Fibroblast of lung (primary cell): Measurements from ENCODE around the gene TMEM125. TPM values are rescaled to one million over a fixed set of nuclear protein-coding genes. Genes with fewer than 3 reads are reported as not detected.

Source experiments
- DNase-seq, 2 donors: peaks; one replicate each; pipeline versions ENCODE4 v3.0.0 to v3.0.0-alpha.2; 2010; ENCODE audit warnings: low read depth in 2 of 2
- H2AFZ ChIP-seq: 2 replicates; pipeline ENCODE4 v1.5.1; 2012; ENCODE audit warnings: low read length, control low read depth, inconsistent platforms
- H3K27ac ChIP-seq: 2 replicates; pipeline ENCODE4 v1.5.1; 2011; ENCODE audit warnings: low read length, control low read depth; ENCODE audit not compliant: insufficient read depth
- H3K27me3 ChIP-seq: 2 replicates; pipeline ENCODE4 v1.5.1; 2011; ENCODE audit warnings: mild to moderate bottlenecking, low read length; ENCODE audit not compliant: control insufficient read depth, insufficient read depth
- H3K36me3 ChIP-seq: 2 replicates; pipeline ENCODE4 v1.5.1; 2011; ENCODE audit warnings: low read length; ENCODE audit not compliant: control insufficient read depth, insufficient read depth
- H3K4me1 ChIP-seq: 2 replicates; pipeline ENCODE4 v1.5.1; 2011; ENCODE audit warnings: low read length; ENCODE audit not compliant: control insufficient read depth, insufficient read depth; ENCODE audit errors: extremely low read depth
- H3K4me2 ChIP-seq: 2 replicates; pipeline ENCODE4 v1.5.1; 2011; ENCODE audit warnings: low read length, control low read depth; ENCODE audit not compliant: insufficient read depth; ENCODE audit errors: extremely low read depth
- H3K4me3 ChIP-seq, 4 experiments: fragments of 200-600 bp in 1 of 4; sonication (generic) in 1 of 4; replicated peaks in 1 of 4; 2 replicates each; pipeline ENCODE4 v1.5.1; 2011 to 2016; ENCODE audit warnings: low read length in 4 of 4, low read depth in 3 of 4, mild to moderate bottlenecking in 3 of 4, control low read depth in 2 of 4, inconsistent platforms in 1 of 4, mixed read lengths in 1 of 4; ENCODE audit not compliant: insufficient read depth in 1 of 4; ENCODE audit errors: control extremely low read depth in 1 of 4
- H3K79me2 ChIP-seq: 2 replicates; pipeline ENCODE4 v1.5.1; 2012; ENCODE audit warnings: mild to moderate bottlenecking, low read length, inconsistent platforms; ENCODE audit not compliant: control insufficient read depth, insufficient read depth
- H3K9ac ChIP-seq: 2 replicates; pipeline ENCODE4 v1.5.1; 2011; ENCODE audit warnings: mild to moderate bottlenecking, low read length, control low read depth; ENCODE audit not compliant: insufficient read depth
- H3K9me3 ChIP-seq: 2 replicates; pipeline ENCODE4 v1.5.1; 2012; ENCODE audit warnings: low read depth, low read length; ENCODE audit not compliant: control insufficient read depth, insufficient read depth
- H4K20me1 ChIP-seq: 2 replicates; pipeline ENCODE4 v1.5.1; 2011; ENCODE audit warnings: low read length; ENCODE audit not compliant: control insufficient read depth, insufficient read depth; ENCODE audit errors: extremely low read depth
- CTCF ChIP-seq, 2 donors: IDR thresholded peaks in 1 of 2; conservative IDR thresholded peaks in 1 of 2; 1 replicate in 1 of 2; 2 replicates in 1 of 2; pipeline ENCODE4 v1.5.1; 2011 to 2012; ENCODE audit warnings: low read length in 2 of 2, control low read depth in 1 of 2, inconsistent platforms in 1 of 2, low read depth in 1 of 2, mild to moderate bottlenecking in 1 of 2
- EZH2 ChIP-seq: IDR thresholded peaks from 2 replicates; pipeline ENCODE4 v1.5.1; 2012; ENCODE audit warnings: low read length, control low read depth, mild to moderate bottlenecking; ENCODE audit errors: missing control alignments
- polyA plus RNA-seq, 2 donors: library from polyadenylated mRNA; depleted of rRNA in 1 of 2; stranded (reverse) in 1 of 2; unstranded in 1 of 2; fragments of >200 nt; gene quantifications; 2 replicates each; pipeline ENCODE4 v1.2.1, GENCODE V29; 2011 to 2012; ENCODE audit warnings: missing spikeins in 1 of 2
- total RNA-seq: library from RNA; depleted of rRNA; stranded (reverse); fragments of >200 nt; gene quantifications from 2 replicates; pipeline ENCODE4 v1.2.1, GENCODE V29; 2014

The TMEM125 gene
- total and polyA plus RNA-seq, 2 donors (not counting 1 experiment from before 2014, with no cell fraction given) = 0.03 TPM; not detected in 1

- no peak for TF ChIP-seq CTCF (conservative IDR thresholded peaks at IDR 0.05 in 1 of 2, IDR thresholded peaks at IDR 0.05 in 1 of 2; ENCODE audit: low read depth in 1 of 2, low read length in 2 of 2)
- H3K36me3 ChIP-seq = no peaks in the 10 kb centered on the region
- no peaks in the 10 kb centered on the region for H3K79me2 ChIP-seq
- no peaks in the 10 kb centered on the region for H3K9me3 ChIP-seq
- H3K4me1 ChIP-seq = no peaks in the 10 kb centered on the region
- H4K20me1 ChIP-seq = no peaks in the 10 kb centered on the region
- no peak for DNase-seq
- H3K4me2 ChIP-seq = no peak overlapping the region
- H3K9ac ChIP-seq = no peak overlapping the region
- no peak overlapping the region for H3K4me3 ChIP-seq
- H3K27me3 ChIP-seq = peaks cover 8% of the 10 kb centered on the region
- H2AFZ ChIP-seq = no peak overlapping the region
- no peak overlapping the region for H3K27ac ChIP-seq
Measured at GRCh38 chr1:43250351-43250761, 19.4 kb upstream of the TMEM125 start.

- H3K27ac ChIP-seq = no peak overlapping the region
Measured at GRCh38 chr1:43251024-43251423, 18.8 kb upstream of the TMEM125 start.

GRCh38 chr1:43252225-43252624 is 17.6 kb upstream of the TMEM125 start:
- Histone ChIP-seq H3K4me3 (no peak overlapping the region), H3K36me3 (no peaks in the 10 kb centered on the region), H4K20me1 (no peaks in the 10 kb centered on the region), H3K79me2 (no peaks in the 10 kb centered on the region), H2AFZ (no peak overlapping the region), H3K27me3 (peaks cover 10% of the 10 kb centered on the region), H3K4me2 (no peak overlapping the region), H3K4me1 (no peaks in the 10 kb centered on the region), H3K27ac (no peak overlapping the region), H3K9ac (no peak overlapping the region), H3K9me3 (no peaks in the 10 kb centered on the region)
- no peak for DNase-seq
- TF ChIP-seq CTCF (conservative IDR thresholded peaks at IDR 0.05 in 1 of 2, IDR thresholded peaks at IDR 0.05 in 1 of 2; ENCODE audit: low read depth in 1 of 2, low read length in 2 of 2) (no peak), EZH2 (no peak)

More at GRCh38 chr1:43251024-43251423, 18.8 kb upstream of the TMEM125 start:
- Histone ChIP-seq H3K79me2 (no peaks in the 10 kb centered on the region), H3K27me3 (peaks cover 8% of the 10 kb centered on the region), H4K20me1 (no peaks in the 10 kb centered on the region), H2AFZ (no peak overlapping the region), H3K4me2 (no peak overlapping the region), H3K36me3 (no peaks in the 10 kb centered on the region), H3K4me1 (no peaks in the 10 kb centered on the region), H3K4me3 (no peak overlapping the region), H3K9me3 (no peaks in the 10 kb centered on the region), H3K9ac (no peak overlapping the region)
- TF ChIP-seq EZH2 (no peak), CTCF (conservative IDR thresholded peaks at IDR 0.05 in 1 of 2, IDR thresholded peaks at IDR 0.05 in 1 of 2; ENCODE audit: low read depth in 1 of 2, low read length in 2 of 2) (no peak)
- DNase-seq = no peak
